GM13976 (cell line): ENCODE data around the gene SLC12A6.
"Not testable (repeated sequence)": the region's sequence is repeated elsewhere in the genome, so short reads cannot be mapped to it uniquely, and the experiment has no call there.

Experiments used
- DNase-seq: peaks from one replicate; pipeline ENCODE4 v3.0.0; 2012; ENCODE audit warnings: low spot score
- in situ Hi-C: fragments of 300-500 bp; cut with MboI; formaldehyde crosslinking; loops from one replicate; pipeline ENCODE4 v1.12.0; 2022; ENCODE audit warnings: low sequenced_read_pairs, mixed read lengths, inconsistent platforms; ENCODE audit not compliant: unreplicated experiment
- TF ChIP-seq, protein P1 (sequence below): IDR thresholded peaks from 2 replicates; pipeline ENCODE4 v1.5.1; 2012; ENCODE audit warnings: borderline replicate concordance, mild to moderate bottlenecking; ENCODE audit not compliant: insufficient read depth; ENCODE audit errors: extremely low read depth, missing control alignments, control extremely low read depth

The SLC12A6 gene

DNA sequence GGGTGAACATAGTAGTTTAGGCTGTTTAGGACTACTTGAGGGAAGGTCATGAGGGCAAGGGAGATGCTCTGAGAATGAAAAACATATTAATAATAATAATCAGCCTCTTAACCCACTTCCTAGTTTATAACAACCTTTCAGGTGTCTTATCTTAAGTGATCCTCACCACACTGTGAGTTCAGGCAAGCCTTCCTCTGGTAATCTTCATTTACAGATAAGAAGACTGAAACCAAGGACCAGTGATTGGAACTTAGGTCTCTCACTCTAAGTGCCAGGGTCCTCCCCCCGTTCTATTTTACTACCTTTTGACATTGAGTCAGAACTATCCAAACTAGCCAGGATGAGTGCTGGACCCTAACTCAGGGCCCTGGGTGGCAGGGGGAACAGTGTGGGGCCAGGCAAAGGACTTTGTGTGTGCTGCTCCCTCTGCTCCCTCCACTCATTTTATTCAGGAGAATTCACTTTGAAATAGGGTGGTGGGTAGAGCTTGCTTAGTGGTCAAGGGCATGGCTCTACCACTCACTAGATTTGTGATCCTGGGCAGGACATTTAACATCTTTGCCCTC, 11.2 kb upstream of the SLC12A6 start:
- in situ Hi-C loops, result no loop called here
- DNase-seq, result no peak
- TF ChIP-seq, protein P1, sequence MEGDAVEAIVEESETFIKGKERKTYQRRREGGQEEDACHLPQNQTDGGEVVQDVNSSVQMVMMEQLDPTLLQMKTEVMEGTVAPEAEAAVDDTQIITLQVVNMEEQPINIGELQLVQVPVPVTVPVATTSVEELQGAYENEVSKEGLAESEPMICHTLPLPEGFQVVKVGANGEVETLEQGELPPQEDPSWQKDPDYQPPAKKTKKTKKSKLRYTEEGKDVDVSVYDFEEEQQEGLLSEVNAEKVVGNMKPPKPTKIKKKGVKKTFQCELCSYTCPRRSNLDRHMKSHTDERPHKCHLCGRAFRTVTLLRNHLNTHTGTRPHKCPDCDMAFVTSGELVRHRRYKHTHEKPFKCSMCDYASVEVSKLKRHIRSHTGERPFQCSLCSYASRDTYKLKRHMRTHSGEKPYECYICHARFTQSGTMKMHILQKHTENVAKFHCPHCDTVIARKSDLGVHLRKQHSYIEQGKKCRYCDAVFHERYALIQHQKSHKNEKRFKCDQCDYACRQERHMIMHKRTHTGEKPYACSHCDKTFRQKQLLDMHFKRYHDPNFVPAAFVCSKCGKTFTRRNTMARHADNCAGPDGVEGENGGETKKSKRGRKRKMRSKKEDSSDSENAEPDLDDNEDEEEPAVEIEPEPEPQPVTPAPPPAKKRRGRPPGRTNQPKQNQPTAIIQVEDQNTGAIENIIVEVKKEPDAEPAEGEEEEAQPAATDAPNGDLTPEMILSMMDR, result no peak

DNA sequence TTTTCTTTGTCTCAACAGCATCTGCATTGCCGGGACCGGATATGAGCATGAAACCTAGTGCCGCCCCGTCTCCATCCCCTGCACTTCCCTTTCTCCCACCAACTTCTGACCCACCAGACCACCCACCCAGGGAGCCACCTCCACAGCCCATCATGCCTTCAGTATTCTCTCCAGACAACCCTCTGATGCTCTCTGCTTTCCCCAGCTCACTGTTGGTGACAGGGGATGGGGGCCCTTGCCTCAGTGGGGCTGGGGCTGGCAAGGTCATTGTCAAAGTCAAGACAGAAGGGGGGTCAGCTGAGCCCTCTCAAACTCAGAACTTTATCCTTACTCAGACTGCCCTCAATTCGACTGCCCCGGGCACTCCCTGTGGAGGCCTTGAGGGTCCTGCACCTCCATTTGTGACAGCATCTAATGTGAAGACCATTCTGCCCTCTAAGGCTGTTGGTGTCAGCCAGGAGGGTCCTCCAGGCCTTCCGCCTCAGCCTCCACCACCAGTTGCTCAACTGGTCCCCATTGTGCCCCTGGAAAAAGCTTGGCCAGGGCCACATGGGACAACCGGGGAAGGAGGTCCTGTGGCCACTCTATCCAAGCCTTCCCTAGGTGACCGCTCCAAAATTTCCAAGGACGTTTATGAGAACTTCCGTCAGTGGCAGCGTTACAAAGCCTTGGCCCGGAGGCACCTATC, 10.5 kb upstream of the SLC12A6 start:
- in situ Hi-C loops, result no loop called here
- TF ChIP-seq, protein P1, result no peak
- no peak for DNase-seq

DNA sequence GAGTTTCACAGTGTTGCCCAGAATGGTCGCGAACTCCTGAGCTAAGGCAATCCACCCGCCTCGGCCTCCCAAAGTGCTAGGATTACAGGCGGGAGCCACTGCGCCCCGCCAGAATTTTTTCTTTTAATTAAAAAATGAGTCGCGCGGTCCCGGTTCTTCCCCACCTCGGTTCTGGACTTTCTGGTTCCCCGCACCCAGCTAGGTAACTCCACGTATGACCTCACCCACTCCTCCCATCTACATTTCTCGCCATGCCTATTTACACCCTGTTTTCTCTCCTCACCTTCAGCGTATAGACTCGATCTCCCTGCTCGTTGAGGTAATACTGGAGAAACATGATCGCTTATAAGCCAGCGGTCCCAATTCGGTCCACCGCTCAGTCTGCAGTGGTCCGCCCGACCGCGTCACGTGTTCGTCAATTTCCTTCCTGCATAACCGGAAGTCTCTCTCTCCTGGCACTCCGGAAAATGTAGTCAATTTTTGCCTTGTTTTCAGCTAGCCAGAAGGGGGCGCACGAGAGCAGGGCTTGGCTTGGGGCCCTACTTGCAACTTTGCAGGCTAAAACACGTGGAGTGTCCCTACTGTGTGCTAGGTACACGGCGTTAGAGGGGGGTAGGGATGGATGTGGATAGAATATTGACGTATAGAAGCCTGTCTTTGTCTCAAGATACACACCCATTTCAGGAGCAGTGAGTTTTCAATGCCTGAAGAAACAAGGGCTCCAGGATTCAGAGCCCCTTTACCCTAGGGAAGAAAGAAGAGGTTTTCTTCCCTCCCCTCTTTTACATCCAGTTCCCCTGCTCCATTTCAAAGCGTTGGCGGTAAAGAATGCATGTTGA, 5.4 kb upstream of the SLC12A6 start, which contains the start of the genes NOP10 and NUTM1:
Gene NOP10 (minus strand): TSS at position 400 of the 839 bp plus-strand sequence. CDS start 63 bp downstream, at position 337.
Gene NUTM1 (plus strand): TSS at position 579 of the 839 bp plus-strand sequence. CDS start 382 bp downstream, outside the sequence.
- TF ChIP-seq, protein P1, result peak; percentile 84
- DNase-seq, result peak; percentile 84
- in situ Hi-C loops, result no loop called here

DNA sequence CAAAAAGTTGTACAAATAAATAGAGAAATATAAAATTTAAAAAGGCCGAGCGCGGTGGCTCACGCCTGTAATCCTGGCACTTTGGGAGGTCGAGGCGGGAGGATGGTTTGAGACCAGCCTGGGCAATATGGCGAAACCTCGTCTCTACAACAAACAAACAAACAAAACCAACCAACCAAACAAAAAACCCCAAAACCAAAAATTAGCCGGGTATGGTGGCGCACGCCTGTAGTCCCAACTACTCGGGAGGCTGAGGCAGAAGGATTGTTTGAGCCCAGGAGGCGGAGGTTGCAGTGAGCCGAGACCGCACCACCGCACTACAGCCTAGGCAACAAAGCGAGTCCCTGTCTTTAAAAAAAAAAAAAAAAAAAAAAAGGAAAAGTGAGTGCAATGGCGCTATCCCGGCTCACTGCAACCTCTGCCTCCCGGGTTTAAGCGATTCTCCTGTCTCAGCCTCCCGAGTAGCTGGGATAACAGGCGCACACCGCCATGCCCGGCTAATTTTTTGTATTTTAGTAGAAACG, 4.7 kb upstream of the SLC12A6 start:
- DNase-seq, in situ Hi-C loops: not testable (repeated sequence)

DNA sequence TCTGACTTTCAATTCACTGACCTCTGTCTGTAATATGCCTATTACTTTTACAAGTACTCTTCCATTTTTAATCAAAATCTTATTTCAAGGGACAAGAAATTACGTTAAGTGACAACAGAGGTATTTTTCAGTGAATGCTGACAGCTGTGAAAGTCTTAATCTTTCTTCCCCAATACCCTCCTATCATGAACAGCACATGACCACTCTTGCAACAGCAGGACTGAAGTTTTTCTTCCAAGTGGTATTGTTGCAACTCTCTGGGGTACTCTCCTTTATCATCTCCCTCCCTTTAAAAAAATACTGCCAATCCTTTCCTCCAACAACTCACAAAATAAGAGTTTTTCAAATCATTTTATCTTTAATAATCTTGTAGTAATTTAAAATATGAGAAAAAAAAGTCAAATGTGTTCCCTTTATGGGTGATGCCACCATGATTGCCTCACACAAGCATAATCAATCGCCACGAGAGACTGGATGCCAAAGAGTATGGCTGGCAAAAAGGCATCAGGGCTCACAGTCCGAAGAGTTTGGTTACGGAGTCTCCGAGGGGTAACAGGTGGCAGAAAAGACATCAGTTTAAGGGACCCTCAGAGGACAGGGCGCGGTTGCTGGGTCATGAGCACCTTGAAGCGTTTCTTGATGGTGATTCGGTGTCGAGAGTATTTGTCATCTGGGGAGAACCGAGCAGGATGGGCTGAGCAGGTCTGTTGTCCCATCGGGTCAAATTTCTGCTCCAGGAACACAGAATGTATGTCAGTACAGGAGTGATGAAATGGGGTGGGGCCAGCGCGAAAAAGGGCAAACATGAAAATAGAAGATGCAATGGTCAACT, 4.0 kb upstream of the SLC12A6 start:
- DNase-seq, result no peak
- in situ Hi-C loops, result no loop called here
- TF ChIP-seq, protein P1, result no peak

DNA sequence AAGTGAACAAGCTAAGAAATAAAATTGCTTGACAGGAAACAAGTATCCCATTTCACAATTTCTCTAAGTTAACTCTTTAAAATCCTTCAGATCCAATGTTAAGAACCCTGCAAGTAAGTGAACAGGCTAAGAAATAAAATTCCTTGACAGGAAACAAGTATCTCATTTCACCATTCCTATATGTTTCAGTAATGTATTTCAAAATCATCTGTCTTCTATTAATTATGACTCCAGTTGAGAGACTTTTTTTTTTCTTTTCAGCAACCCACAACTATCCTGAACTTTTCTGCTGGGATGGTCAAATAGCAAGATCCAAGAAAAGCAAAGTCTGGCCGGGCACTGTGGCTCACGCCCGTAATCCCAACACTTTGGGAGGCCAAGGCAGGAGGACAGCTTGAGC, 2.4 kb upstream of the SLC12A6 start:
- no peak for DNase-seq
- TF ChIP-seq, protein P1, result no peak
- in situ Hi-C loops, result no loop called here
